RCC 7860 (cell line): ENCODE data around the gene LLGL1.

ENCODE experiments used
- DNase-seq: peaks from one replicate; pipeline ENCODE4 v3.0.0-alpha.2; 2015; ENCODE audit warnings: low spot score
- FAIRE-seq: peaks from 2 replicates; lab custom pipeline; 2012; peaks lifted over from hg19 to GRCh38; lab: Jason Lieb, UNC

LLGL1 gene

DNA sequence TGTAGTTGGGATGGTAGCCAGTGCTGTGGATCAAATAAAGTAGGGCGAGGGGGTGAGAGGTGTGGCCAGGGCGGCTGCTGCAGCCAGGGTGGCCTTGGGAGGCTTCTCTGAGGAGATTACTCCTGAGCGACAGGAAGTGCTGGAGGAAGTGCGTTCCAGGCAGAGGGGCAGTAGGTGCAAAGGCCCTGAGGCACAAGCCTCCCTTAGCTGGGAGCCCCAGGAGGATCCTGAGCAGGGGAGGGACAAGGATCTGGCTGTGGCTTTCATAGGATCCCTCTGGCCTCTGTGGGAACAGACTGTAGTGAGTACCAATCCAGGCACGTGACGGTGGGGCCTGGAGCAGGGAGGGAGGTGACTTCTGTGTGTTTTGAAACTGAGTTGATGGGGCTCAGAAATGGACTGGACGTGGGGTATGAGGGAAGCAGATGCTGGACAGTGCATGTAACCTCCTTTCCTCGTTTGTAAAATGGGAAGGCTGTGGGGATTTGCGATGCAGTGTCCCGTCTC, 2.8 kb downstream of the LLGL1 start:
- FAIRE-seq (no peak), DNase-seq (no peak)

DNA sequence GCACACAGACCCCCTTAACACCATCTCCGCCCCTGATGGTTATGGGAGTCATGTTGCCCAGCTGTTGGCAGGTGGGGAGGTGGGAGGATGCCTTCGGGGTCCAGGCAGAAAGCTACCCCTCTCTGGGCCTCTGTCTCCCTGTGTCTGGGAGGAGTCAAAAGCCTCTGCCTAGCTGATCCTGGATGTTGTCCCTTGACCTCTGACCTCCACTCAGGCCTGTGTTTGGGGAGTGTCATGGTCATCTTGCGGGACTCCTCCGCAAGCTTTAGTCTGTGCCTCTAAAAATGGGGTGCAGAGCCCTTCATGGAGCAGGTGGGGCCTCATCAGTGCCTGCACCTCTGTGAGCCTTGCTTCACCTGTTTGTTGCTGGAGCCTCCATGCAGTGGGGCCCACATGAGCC, 3.8 kb downstream of the LLGL1 start:
- FAIRE-seq: no peak
- no peak for DNase-seq

DNA sequence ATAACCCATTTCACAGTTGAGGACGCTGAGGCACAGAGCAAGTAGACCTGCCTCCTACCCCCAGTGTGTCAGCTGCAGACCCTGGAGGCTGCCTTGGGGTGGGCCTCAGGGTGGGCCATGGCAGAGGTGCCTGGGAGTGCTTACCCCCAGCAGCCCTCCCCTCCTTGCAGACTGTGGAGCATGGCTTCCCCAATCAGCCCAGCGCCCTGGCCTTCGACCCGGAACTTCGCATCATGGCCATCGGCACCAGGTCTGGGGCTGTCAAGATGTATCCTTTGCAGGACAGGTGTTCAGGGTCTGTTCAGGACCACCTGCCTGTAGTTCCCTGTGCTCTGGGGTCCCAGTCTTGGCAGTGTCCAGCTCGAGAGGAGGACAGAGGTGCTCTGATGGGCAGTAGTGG, 4.3 kb downstream of the LLGL1 start:
- FAIRE-seq: no peak

DNA sequence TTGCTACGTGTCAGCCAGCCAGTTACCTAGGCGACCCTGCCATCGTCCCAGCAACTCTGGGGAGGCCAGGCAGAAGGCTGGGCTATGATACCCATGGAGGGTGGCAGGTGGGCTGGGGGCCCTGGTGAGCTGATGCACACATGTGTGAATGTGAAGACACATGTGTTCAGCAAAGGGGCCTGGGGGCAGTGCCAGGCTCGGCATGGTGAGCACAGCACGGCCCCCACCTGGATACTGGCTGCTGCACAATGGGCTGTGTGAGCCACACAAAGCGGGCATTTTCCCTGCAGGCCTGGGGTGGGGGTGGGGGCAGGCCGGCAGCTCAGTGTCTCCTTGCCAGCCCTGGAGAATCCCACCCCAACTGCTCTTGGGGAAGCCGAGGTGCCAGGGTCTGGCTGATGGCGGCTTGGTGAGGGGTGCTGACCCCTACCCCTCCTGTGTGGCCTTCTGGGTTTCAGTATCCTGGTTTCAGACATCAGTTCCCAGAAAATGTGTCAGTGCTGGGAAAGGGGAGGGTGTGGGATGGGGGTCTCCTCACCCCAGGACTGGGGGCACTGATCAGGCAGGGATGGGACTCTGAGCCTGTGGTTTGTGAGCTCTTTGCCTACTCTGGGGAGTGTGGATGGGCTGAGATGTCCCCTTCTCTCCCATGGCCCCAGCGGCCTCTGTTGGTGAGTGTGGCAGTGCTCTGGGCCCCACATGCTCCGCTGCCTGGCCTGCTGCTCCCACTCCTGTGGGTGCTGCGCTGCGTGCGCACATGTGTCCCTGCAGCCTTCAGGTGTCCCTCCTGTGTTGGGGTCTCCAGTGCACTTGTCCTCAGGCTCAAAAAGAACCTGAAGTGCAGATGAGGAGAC, 5.1 kb downstream of the LLGL1 start:
- no peak for DNase-seq
- no peak for FAIRE-seq

More for the DNA sequence above, 4.3 kb downstream of the LLGL1 start:
- no peak for DNase-seq

DNA sequence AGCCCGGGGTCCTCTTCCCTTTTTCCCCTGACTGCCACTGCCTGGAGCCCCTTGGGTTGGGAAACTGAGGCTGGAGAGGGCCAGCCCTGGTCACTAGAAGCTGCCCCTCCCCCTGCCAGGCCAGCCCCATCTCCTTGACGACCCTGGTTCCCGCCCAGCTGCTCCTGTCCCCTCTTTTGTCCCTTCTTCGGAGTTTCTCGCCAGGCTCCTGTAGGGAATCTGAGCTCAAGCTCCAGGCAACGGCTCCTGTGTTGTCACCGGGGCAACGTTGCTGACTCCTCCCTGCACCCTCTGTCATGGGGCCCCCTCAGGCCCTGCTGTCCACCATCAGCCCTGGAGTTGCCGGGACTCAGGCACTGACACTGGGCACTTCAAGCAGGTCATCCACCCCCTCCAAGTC, 5.7 kb downstream of the LLGL1 start:
- no peak for DNase-seq

DNA sequence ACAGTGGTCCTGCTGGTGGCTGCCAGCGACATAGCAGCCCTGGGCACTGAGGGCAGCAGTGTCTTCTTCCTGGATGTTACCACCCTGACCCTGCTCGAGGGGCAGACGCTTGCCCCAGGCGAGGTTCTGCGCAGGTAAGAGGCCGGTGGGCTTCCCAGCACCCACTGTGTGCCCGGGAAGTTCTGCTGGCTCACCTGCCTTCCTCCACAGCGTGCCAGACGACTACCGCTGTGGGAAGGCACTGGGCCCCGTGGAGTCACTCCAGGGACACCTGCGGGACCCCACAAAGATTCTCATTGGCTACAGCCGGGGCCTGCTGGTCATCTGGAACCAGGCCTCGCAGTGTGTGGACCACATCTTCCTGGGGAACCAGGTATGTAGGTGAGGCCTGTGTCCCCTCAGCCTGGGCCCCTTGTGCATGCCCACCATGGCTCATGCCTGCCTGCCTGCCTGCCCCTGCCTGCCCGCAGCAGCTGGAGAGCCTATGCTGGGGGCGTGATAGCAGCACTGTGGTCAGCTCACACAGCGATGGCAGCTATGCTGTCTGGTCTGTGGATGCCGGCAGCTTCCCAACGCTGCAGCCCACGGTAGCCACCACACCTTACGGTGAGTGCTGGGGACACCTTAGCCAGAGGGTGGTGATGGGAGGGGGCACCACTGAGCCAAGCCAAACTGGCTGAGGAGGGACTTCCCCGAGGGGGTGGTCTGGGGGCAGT, 8.5 kb downstream of the LLGL1 start:
- FAIRE-seq (no peak), DNase-seq (no peak)

More for the DNA sequence above, 5.7 kb downstream of the LLGL1 start:
- FAIRE-seq: no peak

DNA sequence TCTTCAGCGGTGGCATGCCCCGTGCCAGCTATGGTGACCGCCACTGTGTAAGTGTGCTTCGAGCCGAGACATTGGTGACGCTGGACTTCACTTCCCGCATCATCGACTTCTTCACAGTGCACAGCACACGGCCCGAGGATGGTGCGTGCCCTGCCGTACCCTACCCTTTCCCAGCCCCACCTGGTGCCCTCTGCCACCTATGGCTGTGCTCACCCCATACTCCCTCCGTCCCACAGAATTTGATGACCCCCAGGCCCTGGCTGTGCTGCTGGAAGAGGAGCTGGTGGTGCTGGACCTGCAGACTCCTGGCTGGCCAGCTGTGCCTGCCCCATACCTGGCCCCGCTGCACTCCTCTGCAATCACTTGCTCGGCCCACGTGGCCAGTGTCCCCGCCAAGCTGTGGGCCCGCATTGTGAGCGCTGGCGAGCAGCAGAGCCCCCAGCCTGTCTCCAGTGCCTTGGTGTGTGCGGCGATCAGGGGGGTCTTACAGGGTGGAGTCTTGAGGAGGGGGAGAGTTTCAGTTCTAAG, 9.5 kb downstream of the LLGL1 start:
- DNase-seq (no peak), FAIRE-seq (no peak)

DNA sequence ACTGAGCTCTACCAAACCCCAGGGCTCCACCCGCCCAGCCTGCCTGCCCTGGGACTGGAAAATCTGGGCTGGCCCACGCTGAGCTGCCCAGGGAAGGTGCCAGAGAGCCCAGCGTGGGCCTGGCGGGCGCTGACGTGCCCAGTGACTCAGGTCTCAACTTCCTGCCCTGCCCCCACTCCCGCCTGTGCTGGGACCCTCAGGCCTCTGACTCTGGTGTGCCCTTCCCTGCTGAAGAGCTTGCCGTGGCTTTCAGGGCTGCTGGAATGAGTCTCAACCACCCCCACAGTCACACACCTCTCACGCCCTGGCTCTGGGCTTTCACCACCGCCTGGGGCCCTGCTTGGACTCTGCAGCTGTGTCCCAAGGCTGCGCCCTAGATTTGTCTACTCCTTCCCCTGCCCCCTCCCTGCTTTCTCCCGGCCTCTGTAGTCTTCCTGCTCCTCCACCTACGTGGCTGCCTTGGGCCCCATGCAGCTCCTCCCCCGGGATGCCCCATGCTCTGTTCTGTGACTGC, 10.4 kb downstream of the LLGL1 start:
- no peak for FAIRE-seq

DNA sequence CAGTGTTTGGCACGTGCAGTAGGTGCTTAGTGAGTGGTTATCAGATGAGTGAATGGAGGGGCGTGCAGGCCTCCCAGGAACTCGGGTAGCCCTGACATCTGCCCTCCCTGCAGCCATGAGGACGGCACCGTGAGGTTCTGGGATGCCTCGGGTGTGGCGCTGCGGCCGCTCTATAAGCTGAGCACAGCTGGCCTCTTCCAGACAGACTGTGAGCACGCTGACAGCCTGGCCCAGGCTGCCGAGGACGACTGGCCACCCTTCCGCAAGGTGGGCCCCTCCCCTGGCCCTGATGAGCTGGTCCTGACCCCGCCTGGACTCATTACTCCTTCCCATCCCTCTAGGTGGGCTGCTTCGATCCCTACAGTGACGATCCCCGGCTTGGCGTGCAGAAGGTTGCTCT, 11.1 kb downstream of the LLGL1 start:
- DNase-seq (no peak), FAIRE-seq (no peak)

More for the DNA sequence above, 10.4 kb downstream of the LLGL1 start:
- DNase-seq: no peak

DNA sequence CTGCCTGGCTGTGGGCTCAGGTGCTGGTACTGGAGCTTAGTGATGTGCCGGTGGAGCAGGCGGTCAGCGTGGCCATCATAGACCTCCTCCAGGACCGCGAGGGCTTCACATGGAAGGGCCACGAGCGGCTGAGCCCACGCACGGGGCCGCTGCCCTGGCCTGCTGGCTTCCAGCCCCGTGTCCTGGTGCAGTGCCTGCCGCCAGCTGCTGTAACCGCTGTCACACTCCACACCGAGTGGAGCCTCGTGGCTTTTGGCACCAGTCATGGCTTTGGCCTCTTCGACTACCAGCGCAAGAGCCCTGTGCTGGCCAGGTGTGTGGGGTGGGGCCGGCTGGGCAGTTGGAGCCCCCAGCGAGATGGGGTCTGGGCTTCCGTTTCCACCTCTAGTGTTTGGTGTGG, 12.0 kb downstream of the LLGL1 start:
- no peak for FAIRE-seq

DNA sequence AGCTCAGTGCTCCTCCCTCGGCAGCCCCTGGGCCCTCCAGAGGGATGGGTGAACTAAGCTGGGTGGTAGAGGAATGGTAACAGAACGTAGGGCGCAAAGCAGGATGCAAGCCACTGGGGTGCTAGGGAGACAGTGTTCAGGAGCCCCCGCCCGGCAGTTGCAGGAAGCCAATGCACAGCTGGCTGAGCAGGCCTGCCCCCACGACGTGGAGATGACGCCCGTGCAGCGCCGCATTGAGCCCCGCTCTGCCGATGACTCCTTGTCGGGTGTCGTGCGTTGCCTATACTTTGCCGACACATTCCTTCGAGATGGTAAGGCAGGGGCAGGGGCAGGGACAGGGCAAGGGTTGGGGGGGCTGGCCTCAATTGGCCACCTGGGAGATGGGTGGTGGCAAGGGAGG, 12.9 kb downstream of the LLGL1 start:
- FAIRE-seq (no peak), DNase-seq (no peak)

More for the DNA sequence above, 12.0 kb downstream of the LLGL1 start:
- no peak for DNase-seq

DNA sequence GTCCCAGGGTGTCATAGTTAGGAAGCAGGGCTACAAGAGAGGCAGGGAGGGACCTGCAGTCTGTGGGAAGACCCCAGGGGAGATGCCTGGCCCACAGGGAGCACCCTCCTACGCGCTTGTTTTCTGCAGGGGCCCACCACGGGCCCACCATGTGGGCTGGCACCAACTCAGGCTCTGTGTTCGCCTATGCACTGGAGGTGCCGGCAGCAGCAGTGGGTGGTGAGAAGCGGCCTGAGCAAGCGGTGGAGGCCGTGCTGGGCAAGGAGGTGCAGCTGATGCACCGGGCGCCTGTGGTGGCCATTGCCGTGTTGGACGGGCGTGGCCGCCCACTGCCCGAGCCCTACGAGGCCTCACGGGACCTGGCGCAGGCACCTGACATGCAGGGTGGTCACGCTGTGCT, 15.0 kb downstream of the LLGL1 start:
- no peak for FAIRE-seq
- no peak for DNase-seq

DNA sequence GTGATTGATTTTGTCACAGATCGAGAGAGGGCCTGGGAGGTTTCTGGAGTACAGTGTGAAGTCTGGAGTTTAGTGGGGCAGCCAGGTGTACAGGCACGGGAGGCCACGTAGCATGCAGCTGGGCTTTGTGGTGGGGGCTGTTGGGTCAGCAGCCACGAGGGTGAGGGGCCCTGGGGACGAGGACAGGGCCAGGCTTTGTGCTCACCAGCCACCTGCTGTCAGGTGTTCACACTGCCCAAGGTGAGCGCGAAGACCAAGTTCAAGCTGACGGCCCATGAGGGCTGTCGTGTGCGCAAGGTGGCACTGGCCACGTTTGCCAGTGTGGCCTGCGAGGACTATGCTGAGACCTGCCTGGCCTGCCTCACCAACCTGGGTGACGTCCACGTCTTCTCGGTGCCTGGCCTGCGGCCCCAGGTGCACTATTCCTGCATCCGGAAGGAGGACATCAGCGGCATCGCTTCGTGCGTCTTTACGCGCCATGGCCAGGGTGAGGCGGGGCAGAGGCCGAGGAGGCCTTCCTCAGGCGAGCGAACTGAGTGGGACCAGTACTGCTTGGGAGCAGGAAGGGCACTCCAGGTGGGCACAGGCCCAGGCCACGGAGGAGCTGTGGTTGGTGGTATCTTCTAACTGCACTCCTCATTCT, 15.9 kb downstream of the LLGL1 start:
- DNase-seq: no peak
- FAIRE-seq: no peak

DNA sequence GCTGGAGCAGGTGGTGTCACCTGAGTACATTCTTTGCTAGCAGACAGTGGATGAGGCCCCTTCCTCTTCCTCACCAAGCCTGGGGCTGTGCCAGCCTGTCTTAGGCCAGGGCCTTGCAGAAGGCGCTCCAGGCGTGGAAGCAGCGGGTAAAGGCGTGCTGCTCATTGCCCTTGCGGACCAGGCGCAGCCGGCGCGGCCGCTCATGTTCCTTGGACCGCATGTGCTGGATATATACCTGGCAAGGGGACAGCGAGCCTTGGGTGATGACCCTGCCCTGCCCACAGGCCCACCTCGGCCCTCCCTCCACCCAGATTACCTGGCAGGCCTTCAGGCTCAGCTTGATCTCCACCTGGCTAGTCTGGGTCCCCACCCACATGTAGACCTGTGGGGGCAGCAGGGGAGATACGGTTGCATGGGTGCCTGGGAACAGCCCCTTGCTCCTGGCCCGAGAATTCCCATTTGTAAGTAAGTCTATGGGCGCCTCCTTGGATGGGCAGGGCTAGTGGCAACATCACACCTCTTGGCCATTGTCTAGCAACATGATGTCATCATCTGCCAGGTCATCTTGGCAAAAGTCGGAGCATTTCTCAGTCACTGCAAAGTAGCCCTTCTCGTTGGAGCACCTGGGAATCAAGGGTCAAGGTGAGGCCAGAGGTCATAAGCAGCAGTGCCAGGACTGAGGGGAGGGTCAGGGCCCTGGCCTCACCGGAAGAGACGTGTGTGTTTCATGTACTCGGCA, 19.8 kb downstream of the LLGL1 start:
- FAIRE-seq: no peak
- DNase-seq: no peak

DNA sequence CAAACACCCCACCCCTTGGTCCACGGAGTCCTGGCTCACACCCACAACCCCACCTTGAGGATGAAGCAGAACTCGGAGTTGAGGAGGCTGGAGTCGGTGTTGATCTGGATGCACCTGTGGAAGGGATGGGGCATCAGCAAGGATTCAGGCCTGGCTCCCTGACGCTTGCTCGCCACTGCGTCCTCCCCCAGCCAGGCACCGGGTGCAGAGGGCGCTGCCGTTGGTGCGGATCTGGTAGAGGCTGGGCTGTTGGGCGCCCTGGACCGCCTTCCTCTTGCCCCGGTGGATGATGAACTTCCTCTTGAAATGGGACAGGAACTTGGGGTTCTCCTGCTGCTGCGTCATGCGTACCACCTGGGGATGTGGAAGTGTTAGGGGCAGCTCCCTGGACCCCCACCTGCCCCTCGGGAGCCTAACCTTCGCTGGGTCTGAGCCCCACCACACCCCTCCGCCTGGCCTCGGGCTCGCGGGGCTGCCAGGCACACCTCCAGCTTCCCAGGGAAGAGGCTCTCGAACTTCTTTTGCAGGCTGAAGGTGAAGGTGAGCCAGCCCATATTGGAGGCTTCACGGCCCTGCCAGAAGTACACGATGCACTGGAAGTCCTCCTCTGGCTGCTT, 20.8 kb downstream of the LLGL1 start:
- FAIRE-seq (no peak), DNase-seq (no peak)

DNA sequence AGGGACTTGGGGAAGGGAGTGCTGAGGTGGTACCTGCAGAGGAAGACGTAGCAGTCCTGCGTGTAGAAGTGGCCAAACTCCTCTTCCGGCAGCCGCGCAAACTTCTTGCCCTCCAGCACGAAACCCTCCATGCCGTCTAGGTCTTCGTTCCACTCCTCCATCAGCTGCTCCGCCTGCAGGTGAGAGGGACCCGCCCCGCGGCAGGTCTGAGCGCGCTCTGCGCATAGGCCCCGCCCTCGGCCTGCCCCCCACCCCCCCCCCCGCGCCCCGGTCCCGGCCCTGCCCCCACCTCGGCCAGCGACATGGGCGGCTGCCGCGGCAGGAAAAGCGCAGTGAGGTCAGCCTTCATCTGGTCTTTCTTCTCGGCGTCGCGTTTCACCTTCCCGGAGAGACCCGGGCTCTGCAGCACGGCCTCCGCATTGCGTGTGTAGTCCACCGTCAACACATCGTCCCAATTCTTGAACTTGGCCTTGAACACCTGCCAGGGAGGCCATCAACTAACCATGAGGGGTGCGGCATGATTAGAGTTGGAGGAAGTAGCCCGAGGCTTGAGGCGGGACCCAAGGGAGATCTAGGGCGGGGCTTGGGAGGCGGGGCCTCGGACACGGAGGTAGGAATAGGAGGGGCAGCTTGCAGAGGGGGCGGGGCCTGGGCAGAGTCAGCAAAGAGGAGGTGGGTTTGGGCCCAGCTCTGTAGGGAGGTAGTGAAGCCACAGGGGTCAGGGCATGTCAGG, 21.6 kb downstream of the LLGL1 start:
- DNase-seq (no peak), FAIRE-seq (no peak)

DNA sequence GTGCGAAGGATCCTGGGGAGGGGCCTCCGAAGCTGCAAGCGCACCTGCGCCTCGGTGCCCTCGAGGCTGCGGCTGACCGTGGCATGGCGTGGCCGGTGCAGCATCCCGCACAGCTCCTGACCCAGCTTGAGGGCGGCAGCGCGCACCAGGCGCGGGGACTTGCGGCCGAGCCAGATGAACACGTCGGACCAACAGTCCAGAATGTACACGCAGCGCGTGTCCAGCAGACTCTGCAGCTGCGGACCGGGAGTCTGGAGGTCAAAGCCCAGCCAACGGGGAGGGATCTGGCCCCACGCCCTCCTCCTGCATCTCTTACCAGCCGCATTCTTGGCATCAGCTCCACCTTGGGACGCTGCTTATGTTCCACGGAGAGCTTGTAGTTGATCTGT, 22.2 kb downstream of the LLGL1 start:
- no peak for FAIRE-seq
- DNase-seq: no peak

DNA sequence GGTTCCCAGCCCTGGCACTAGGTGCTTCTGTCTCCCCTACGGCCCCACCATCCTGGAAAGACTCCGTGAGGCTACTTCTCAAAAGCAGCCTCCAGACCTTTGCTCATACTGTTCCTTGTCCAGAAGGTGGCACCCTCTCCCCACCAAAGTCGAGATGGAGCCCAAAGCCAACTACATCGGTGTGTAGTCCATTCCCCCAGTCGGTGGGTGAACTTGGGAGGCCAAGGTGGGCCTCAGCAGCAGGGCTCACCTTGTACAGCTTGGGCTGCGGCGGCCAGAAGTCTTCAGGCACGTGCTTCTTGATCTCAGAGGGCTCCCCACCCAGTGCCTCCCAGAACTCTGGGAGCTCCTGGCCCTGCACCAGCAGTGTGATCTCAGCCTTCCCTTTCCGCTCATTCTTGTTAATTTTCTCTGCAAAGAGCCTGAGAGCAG, 22.9 kb downstream of the LLGL1 start:
- DNase-seq: peak; percentile 44
- no peak for FAIRE-seq

DNA sequence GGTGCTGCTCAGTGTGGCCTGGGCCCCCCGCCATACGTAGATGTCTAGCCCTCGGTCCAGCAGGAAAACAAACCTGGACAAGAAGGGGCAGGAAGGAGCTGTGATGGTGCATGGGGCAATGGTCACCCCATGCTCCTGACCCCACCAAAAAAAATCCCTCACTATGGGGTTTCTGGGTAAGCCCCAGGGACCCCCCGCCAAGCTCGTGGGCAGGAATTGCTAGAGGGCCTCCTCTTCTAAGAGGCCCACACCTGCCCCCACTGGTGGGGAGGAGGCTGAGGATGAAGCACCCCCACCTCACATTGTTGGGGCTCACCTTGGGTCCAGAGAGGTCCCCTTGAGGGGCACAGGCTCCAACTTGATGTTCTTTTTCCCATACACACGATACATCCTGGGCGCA, 23.4 kb downstream of the LLGL1 start:
- no peak for DNase-seq
- FAIRE-seq: no peak
